ENCODE results near the gene PCNT.

The PCNT gene

DNA sequence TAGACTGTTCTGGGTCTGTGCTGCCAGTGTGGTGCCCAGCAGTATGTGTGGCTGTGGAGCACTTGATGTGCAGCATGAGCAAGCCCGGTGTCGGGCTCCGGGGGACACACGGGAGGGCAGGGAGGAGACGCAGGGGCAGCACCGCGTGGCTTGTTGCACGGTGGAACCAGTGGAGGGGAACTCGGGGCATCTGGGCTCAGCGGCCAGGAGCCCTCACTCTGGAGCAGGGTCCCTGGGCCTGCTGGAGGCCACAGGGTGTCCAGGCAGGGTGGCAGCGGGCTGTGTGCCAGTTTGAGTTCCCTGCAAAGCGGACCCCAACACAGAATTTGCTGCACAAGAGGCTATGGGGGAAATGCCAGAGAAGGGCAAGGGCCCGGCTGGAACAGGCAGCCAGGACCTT lies 30.6 kb downstream of the PCNT start:
- Histone ChIP-seq H3F3A (ENCODE audit: insufficient read depth) (no peaks in the 10 kb centered on the region), H2AFZ (ENCODE audit: low read depth, low read length, severe bottlenecking) (no peak overlapping the region), H3K4me2 (ENCODE audit: low read depth, low read length, poor library complexity, severe bottlenecking) (no peak overlapping the region), H3K9me2 (replicated peaks; ENCODE audit: insufficient read depth, low read length) (no peaks in the 10 kb centered on the region), H3K27ac (ENCODE audit: low read depth, low read length) (no peak overlapping the region), H3K9me3 (ENCODE audit: insufficient read depth, low read length) (no peaks in the 10 kb centered on the region), H3K9ac (ENCODE audit: low read length) (no peak overlapping the region), H3K27me3 (ENCODE audit: low read length) (no peaks in the 10 kb centered on the region), H3K4me3 (ENCODE audit: insufficient read depth, low read length, poor library complexity, severe bottlenecking) (no peak overlapping the region), H3K79me2 (ENCODE audit: insufficient read depth, low read length) (no peaks in the 10 kb centered on the region), H4K20me1 (ENCODE audit: low read depth, low read length) (no peaks in the 10 kb centered on the region), H3K36me3 (ENCODE audit: low read length) (no peaks in the 10 kb centered on the region; the same call in 1 of the 2 replicates)
- TF ChIP-seq, protein P1, sequence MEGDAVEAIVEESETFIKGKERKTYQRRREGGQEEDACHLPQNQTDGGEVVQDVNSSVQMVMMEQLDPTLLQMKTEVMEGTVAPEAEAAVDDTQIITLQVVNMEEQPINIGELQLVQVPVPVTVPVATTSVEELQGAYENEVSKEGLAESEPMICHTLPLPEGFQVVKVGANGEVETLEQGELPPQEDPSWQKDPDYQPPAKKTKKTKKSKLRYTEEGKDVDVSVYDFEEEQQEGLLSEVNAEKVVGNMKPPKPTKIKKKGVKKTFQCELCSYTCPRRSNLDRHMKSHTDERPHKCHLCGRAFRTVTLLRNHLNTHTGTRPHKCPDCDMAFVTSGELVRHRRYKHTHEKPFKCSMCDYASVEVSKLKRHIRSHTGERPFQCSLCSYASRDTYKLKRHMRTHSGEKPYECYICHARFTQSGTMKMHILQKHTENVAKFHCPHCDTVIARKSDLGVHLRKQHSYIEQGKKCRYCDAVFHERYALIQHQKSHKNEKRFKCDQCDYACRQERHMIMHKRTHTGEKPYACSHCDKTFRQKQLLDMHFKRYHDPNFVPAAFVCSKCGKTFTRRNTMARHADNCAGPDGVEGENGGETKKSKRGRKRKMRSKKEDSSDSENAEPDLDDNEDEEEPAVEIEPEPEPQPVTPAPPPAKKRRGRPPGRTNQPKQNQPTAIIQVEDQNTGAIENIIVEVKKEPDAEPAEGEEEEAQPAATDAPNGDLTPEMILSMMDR (IDR thresholded peaks at IDR 0.05; ENCODE audit: insufficient read depth, low read length, poor library complexity, severe bottlenecking) = no peak
- TF ChIP-seq EZH2phosphoT487 (conservative IDR thresholded peaks at IDR 0.05; ENCODE audit: low read length) = no peak

DNA sequence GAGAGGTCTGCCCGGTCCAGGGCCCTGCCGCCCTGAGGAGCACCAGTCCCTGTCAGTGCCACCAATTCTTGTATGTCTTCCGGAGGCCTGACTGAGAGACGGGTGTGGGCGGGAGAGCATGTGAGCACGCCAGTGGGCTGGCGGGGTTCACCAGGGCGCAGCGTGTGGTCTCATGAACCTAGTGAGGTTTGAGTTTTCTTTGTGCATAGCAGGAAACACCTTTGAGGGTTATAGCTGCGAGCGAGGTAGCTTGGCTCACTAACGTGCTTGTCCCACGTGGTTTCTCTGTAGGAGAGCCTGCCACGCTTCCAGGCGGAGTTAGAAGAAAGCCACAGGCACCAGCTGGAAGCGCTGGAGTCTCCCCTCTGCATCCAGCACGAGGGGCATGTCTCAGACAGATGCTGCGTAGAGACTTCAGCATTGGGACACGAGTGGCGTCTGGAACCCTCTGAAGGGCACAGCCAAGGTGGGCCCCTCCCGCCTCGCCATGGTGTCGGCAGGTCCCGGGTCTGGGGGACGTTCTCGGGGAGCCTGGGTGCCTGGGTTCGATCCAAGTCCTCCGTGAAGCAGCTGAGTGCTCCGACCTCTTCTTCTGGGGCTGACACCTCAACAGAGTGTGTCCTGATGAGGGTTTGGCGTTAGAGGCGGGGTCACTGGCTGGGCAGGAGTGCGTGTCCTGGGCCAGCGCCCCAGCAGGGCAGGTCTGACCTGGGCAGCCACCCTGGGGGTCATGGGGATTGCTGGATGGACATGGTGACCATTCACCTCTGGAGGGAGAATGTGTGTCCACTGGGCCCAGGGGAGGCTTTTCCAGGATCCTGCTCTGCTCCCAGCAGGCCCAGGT lies 31.4 kb downstream of the PCNT start:
- no peak overlapping the region for H3K4me3 ChIP-seq (ENCODE audit: insufficient read depth, low read length, poor library complexity, severe bottlenecking)
- no peak overlapping the region for H2AFZ ChIP-seq (ENCODE audit: low read depth, low read length, severe bottlenecking)
- TF ChIP-seq EZH2phosphoT487 (conservative IDR thresholded peaks at IDR 0.05; ENCODE audit: low read length) = no peak
- TF ChIP-seq, protein P1 (IDR thresholded peaks at IDR 0.05; ENCODE audit: insufficient read depth, low read length, poor library complexity, severe bottlenecking) = no peak
- no peaks in the 10 kb centered on the region for H3K79me2 ChIP-seq (ENCODE audit: insufficient read depth, low read length)
- no peaks in the 10 kb centered on the region for H3K9me2 ChIP-seq (replicated peaks; ENCODE audit: insufficient read depth, low read length)
- no peaks in the 10 kb centered on the region for H4K20me1 ChIP-seq (ENCODE audit: low read depth, low read length)
- no peak overlapping the region for H3K9ac ChIP-seq (ENCODE audit: low read length)
- H3K9me3 ChIP-seq (ENCODE audit: insufficient read depth, low read length) = no peaks in the 10 kb centered on the region
- H3K27me3 ChIP-seq (ENCODE audit: low read length) = no peaks in the 10 kb centered on the region
- no peak overlapping the region for H3K4me2 ChIP-seq (ENCODE audit: low read depth, low read length, poor library complexity, severe bottlenecking)
- no peak overlapping the region for H3K27ac ChIP-seq (ENCODE audit: low read depth, low read length)
- no peaks in the 10 kb centered on the region; the same call in 1 of the 2 replicates for H3K36me3 ChIP-seq (ENCODE audit: low read length)
- no peaks in the 10 kb centered on the region for H3F3A ChIP-seq (ENCODE audit: insufficient read depth)

DNA sequence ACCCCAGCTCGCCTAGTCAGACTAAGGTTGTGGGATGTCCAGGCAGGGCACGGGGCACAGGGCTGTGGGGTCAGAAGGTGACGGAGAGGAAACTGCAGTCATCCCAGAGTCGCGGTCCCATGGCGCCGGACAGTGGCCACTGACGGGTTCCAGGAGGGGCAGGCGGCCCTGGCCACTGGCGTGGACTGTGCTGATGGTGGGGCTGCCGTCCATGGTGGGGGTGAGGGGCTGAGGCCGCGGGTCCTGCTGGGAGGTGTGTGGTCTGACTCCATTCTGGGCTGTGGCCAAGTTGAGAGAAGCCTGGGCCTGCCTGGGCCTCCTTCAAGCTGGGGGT lies 32.0 kb downstream of the PCNT start:
- Histone ChIP-seq H4K20me1 (ENCODE audit: low read depth, low read length) (no peaks in the 10 kb centered on the region), H2AFZ (ENCODE audit: low read depth, low read length, severe bottlenecking) (no peak overlapping the region), H3K4me2 (ENCODE audit: low read depth, low read length, poor library complexity, severe bottlenecking) (no peak overlapping the region), H3K27ac (ENCODE audit: low read depth, low read length) (no peak overlapping the region), H3K9me3 (ENCODE audit: insufficient read depth, low read length) (no peaks in the 10 kb centered on the region), H3K9ac (ENCODE audit: low read length) (no peak overlapping the region), H3K27me3 (ENCODE audit: low read length) (no peaks in the 10 kb centered on the region), H3K79me2 (ENCODE audit: insufficient read depth, low read length) (no peaks in the 10 kb centered on the region), H3F3A (ENCODE audit: insufficient read depth) (no peaks in the 10 kb centered on the region), H3K4me3 (ENCODE audit: insufficient read depth, low read length, poor library complexity, severe bottlenecking) (no peak overlapping the region), H3K36me3 (ENCODE audit: low read length) (no peaks in the 10 kb centered on the region; the same call in 1 of the 2 replicates), H3K9me2 (replicated peaks; ENCODE audit: insufficient read depth, low read length) (no peaks in the 10 kb centered on the region)
- no peak for TF ChIP-seq EZH2phosphoT487 (conservative IDR thresholded peaks at IDR 0.05; ENCODE audit: low read length)
- TF ChIP-seq, protein P1 (IDR thresholded peaks at IDR 0.05; ENCODE audit: insufficient read depth, low read length, poor library complexity, severe bottlenecking) = no peak

All from SU-DHL-6 (cell line).